ENCODE measurements around the gene GRID2IP.

Gene GRID2IP

GRCh38 chr7:6562106-6562505 lies 10.8 kb upstream of the GRID2IP start:
- no peak for DNase-seq (ENCODE audit: low read depth)

- DNase-seq (ENCODE audit: low read depth) = no peak
These were observed 8.6 kb upstream of the GRID2IP start for GRCh38 chr7:6559896-6560295.

- DNase-seq (ENCODE audit: low read depth) = peak; percentile 83
These were observed 7.6 kb upstream of the GRID2IP start for GRCh38 chr7:6558837-6559236.

DNA sequence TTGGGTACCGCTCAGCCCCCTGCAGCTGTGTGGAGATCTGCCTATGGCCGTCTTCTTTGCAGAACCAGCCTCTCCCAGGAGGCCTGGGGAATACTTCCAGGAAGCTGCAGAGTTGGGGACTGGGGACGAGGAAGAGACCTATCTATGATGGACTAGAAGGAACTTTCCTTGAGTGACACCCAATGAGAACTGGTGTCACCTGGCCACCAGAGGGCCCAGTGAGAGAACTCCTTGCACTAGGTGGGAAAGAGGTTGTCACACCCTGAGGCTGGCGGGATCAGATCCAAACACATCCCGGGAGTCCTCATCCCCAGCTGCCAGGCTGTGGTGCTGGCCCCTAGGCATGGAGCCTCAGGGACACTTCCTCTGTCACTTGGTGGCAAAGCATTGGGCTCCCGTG lies 4.9 kb upstream of the GRID2IP start:
- DNase-seq (ENCODE audit: low read depth) = no peak

DNA sequence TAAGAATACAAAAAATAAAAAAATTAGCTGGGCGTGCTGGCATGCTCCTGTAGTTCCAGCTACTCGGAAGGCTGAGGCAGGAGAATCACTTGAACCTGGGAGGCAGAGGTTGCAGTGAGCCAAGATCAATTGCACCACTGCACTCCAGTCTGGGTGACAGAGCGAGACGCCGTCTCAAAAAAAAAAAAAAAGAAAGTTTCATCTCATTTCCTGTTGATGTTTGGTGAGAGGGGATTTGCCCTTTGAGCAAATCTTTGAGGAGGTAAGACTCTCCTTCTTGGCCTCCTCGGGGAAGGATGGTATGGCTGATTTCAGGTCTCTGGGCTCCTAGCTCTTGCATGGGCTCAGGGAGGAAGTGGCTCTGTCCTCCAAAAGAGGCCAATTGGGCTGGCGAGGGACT lies 3.6 kb upstream of the GRID2IP start:
- no peak for DNase-seq (ENCODE audit: low read depth)

DNA sequence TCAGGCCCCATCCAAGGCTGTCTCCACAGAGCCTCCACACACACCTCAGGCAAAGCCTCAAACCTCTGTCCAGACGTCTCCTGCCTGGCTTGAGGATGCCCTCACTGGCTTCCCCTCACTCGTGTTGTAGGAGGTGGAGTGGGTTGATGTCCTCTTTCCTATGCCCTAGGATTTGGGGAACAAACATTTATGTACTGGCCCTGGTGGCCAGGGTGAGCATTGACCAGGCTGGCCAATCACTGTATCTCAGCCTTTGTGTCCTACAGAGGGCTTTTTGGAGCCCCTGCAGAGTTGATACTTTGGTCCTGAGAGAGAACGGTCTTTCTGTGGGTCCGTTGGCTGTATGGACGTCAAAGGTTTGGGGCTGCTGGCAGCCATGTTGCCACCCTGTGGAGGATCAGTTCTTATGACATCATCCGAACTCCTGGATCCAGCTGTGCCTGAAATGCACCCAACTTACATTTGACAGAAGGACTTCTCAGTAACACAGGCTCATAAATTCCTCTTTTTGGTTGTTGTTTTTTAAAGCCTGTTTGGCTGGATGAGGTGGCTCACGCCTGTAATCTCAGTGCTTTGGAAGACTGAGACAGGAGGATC lies 2.3 kb upstream of the GRID2IP start:
- no peak for DNase-seq (ENCODE audit: low read depth)

DNA sequence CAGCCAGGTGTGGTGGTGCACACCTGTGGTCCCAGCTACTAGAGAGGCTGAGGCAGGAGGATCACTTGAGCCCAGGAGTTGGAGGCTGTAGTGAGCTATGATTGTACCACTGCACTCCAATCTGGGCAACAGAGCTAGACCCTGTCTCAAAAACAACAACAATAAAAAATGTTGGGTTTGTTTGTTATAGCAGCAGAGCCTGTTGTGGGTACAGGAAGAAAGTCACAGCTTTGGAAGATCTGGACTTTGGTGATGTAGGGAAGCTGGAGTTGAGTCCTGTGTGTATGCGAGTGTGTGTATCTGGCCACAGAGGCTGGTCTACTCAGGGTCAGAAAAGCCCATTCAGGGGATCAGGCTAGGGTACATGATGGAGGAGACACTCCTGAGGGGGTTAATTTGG lies 3.9 kb downstream of the GRID2IP start:
- no peak for DNase-seq (ENCODE audit: low read depth)

DNA sequence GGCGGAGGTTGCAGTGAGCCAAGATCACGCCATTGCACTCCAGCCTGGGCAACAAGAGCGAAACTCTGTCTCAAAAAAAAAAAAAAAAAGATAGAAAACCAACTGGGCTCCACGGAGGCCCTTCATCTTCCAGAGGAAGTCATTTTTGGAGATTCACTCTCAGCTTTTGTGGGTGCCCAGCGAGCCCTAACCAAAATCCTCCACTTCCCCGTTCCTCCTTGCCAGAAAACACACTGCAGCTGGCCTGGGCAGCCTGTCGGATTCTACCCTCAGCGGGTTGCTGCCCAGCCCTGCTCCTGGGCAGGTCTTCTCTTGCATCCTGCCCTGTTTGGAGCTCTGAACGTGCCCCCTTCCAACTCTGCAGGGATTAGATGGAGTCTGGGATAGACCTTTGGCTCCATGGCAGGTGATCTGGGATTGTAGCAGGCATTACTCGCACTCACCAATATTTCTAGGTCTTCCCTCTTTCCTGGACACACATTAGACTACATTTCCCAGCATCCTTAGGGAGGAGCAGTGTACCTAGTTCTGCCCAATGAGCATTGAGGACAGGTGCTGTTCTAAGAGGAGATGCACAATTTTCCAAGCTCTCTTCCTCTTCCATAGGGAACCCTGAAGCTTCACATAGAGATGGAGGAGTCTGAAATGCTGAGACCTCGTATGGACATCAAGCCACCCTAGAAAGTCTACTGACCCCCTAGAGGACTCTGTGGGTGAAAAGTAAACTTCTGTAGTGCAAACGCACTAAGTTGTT lies 4.6 kb downstream of the GRID2IP start:
- DNase-seq (ENCODE audit: low read depth) = no peak

- DNase-seq (ENCODE audit: low read depth) = no peak
These were observed 5.7 kb downstream of the GRID2IP start for GRCh38 chr7:6545398-6546126.

GRCh38 chr7:6542368-6542767 lies 8.9 kb downstream of the GRID2IP start:
- no peak for DNase-seq (ENCODE audit: low read depth)

- DNase-seq (ENCODE audit: low read depth) = peak; percentile 25
These were observed 14.7 kb downstream of the GRID2IP start for GRCh38 chr7:6536262-6537260.

- DNase-seq (ENCODE audit: low read depth) = no peak
These were observed 17.3 kb downstream of the GRID2IP start for GRCh38 chr7:6533893-6534495.

DNA sequence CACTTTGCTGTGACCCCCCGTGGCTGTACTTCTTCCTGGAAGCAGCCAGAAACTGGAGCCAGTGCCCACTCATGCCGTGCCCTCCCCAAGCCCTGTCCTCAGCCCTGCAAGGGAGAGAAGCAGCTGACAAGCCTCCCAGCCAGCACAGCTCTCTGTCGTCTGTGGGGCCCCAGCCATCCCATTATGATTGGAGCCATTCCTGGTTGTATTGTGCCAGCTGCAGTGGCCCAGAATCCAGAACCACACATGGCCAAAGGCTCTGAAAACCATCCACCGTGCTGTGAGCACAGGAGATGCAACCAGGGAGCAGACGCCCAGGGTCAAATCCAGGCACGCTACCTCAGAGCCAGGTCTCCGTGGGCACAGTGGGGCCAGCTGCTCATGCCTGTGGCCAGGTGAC lies 18.7 kb downstream of the GRID2IP start:
- no peak for DNase-seq (ENCODE audit: low read depth)

GRCh38 chr7:6531492-6532279 lies 19.6 kb downstream of the GRID2IP start:
- DNase-seq (ENCODE audit: low read depth) = no peak

DNA sequence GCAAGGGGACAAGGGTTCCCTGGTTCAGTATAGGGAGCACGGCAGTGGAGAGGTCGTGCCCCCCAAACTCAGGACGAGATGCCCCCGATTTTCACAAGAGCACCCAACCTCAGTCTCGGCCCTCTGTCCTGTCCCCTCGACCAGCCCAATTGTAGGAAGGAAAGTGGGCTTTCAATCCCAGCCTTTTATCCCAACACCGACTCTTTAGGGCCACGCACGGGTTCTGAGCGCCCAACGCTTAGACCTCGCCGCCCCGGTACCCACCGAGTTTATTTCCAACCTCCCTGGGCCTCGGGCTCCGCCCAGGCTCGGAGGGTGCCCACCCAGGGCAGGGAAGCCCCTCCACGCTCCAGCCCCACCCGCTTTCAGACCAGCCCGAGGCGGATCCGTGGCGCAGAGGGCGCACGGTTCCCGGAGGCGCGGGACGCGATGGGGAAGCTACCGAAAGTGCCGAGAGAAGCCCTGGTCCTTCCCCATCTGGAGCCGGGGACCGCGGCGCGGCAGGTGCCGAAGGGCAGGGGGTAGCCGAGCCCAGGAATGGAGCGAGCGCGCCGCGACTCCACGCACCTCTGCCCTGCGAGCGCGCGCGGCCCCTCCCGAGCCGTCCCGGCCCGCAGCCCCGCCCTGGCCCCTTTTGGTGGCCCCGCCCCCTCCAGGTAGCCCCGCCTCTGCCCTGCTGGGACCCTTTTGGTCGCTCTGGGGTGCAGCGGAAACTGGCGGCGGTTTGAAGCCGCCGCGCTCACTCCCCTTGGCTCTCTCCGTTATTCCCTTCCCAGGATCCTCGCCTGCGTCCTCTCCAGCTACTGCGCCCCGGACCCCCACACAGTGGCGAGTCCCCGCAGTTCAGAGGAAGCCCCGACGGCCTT lies 20.4 kb downstream of the GRID2IP start:
- no peak for DNase-seq (ENCODE audit: low read depth)

DNA sequence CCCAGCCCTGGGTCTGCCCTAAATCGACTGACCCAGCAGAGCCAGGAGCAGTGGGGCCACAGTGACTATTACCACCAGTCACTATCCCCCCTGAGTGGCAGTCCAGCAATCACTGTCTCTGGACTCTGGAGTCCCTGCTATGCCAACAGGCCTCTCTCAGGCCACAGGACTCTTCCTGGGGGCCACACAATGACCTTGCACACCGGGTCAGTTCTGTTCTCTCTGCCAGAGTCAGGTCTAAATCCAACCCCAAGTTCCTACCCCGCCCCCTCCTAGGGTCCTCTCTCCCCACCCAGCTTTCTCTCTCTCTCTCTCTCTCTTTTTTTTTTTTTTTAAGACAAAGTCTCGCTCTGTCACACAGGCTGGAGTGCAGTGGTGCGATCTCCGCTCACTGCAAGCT lies 21.6 kb downstream of the GRID2IP start:
- DNase-seq (ENCODE audit: low read depth) = no peak

- no peak for DNase-seq (ENCODE audit: low read depth)
These were observed 22.7 kb downstream of the GRID2IP start for GRCh38 chr7:6528401-6529130.

- no peak for DNase-seq (ENCODE audit: low read depth)
These were observed 24.3 kb downstream of the GRID2IP start for GRCh38 chr7:6526997-6527378.
